NB4 (cell line): ENCODE measurements around the gene CTNND2.

Experiments
- DNase-seq: peaks from one replicate; pipeline ENCODE4 v3.0.0; 2010; ENCODE audit warnings: low read depth
- H3K4me3 ChIP-seq: one replicate; pipeline ENCODE4 v1.5.1; 2011; ENCODE audit warnings: mild to moderate bottlenecking, low read depth, low read length, moderate library complexity
- CTCF ChIP-seq: IDR thresholded peaks from one replicate; pipeline ENCODE4 v1.5.1; 2012; ENCODE audit warnings: low read depth, low read length
- MAX ChIP-seq: IDR thresholded peaks from 2 replicates; pipeline ENCODE4 v1.6.1; 2011; ENCODE audit warnings: low read depth, low read length
- MYC ChIP-seq: IDR thresholded peaks from 2 replicates; pipeline ENCODE4 v1.6.1; 2011; ENCODE audit warnings: low read depth, low read length
- POLR2A ChIP-seq: IDR thresholded peaks from 2 replicates; pipeline ENCODE4 v1.6.1; 2011; ENCODE audit warnings: mild to moderate bottlenecking; ENCODE audit not compliant: insufficient read length; ENCODE audit errors: extremely low read depth

The CTNND2 gene

GRCh38 chr5:11230890-11231289 lies 673.4 kb downstream of the CTNND2 start:
- no peak overlapping the region for H3K4me3 ChIP-seq
- TF ChIP-seq MYC (no peak), CTCF (no peak)
- DNase-seq, result no peak

- no peak for DNase-seq
- TF ChIP-seq CTCF (no peak), POLR2A (no peak), MYC (no peak), MAX (no peak)
- H3K4me3 ChIP-seq, result no peak overlapping the region
Measured at GRCh38 chr5:11227064-11227463, 677.2 kb downstream of the CTNND2 start.

- no peak overlapping the region for H3K4me3 ChIP-seq
- TF ChIP-seq MAX (no peak), CTCF (no peak), MYC (no peak), POLR2A (no peak)
- no peak for DNase-seq
Measured at GRCh38 chr5:11224436-11225187, 679.6 kb downstream of the CTNND2 start.

- H3K4me3 ChIP-seq, result no peak overlapping the region
- TF ChIP-seq CTCF (no peak), MAX (no peak), POLR2A (no peak), MYC (no peak)
- DNase-seq, result no peak
Measured at GRCh38 chr5:11222169-11222568, 682.1 kb downstream of the CTNND2 start.

- no peak overlapping the region for H3K4me3 ChIP-seq
- no peak for DNase-seq
- TF ChIP-seq CTCF (no peak), MAX (no peak)
Measured at GRCh38 chr5:11214864-11215644, 689.2 kb downstream of the CTNND2 start.
